WTC11 (cell line): ENCODE measurements around the gene MSI2. TPM values are rescaled to one million over a fixed set of nuclear protein-coding genes. Genes with fewer than 3 reads are reported as not detected.

ENCODE experiments used
- ATAC-seq: fragments of 200-7000 bp; cut with Tn5 transposase; 2 replicates; pipeline ENCODE4 v1.10.0; 2021; ENCODE audit warnings: mild to moderate bottlenecking, moderate library complexity
- CTCF ChIA-PET: fragments of 300-600 bp; sonication (Branson Sonifier 250); formaldehyde crosslinking; loops from one replicate; lab custom pipeline; 2021; ENCODE audit warnings: antibody characterized with exemption; lab: Charles Lee
- POLR2A ChIA-PET: fragments of 350-600 bp; sonication (Branson Sonifier 250); formaldehyde crosslinking; loops from one replicate; lab custom pipeline; 2021; ENCODE audit warnings: antibody characterized with exemption; lab: Charles Lee
- DNase-seq: peaks from one replicate; pipeline ENCODE4 v3.0.0; 2021; ENCODE audit warnings: low spot score
- H3K27ac Mint-ChIP-seq: 2 replicates; pipeline ENCODE4 v1.8.0; 2021; ENCODE audit warnings: mixed read lengths
- H3K27me3 Mint-ChIP-seq: 2 replicates; pipeline ENCODE4 v1.8.0; 2021; ENCODE audit warnings: low read depth, mild to moderate bottlenecking, moderate library complexity, mixed read lengths
- H3K36me3 Mint-ChIP-seq: 2 replicates; pipeline ENCODE4 v1.8.0; 2021; ENCODE audit warnings: mixed read lengths
- H3K4me1 Mint-ChIP-seq: 2 replicates; pipeline ENCODE4 v1.8.0; 2022; ENCODE audit warnings: mixed read lengths
- H3K4me3 Mint-ChIP-seq: 2 replicates; pipeline ENCODE4 v1.8.0; 2021; ENCODE audit warnings: mild to moderate bottlenecking, moderate library complexity, mixed read lengths
- H3K9me3 Mint-ChIP-seq: 2 replicates; pipeline ENCODE4 v1.8.0; 2021; ENCODE audit warnings: mixed read lengths
- CREM ChIP-seq: sonication (generic); formaldehyde crosslinking; IDR thresholded peaks from 2 replicates; pipeline ENCODE4 v1.8.1; 2022; ENCODE audit warnings: mild to moderate bottlenecking, missing genetic modification reagents, moderate library complexity
- FOXK1 ChIP-seq: sonication (generic); formaldehyde crosslinking; IDR thresholded peaks from 2 replicates; pipeline ENCODE4 v1.8.0; 2022; ENCODE audit warnings: mild to moderate bottlenecking, moderate library complexity, missing genetic modification reagents
- GTF2I ChIP-seq: fragments of 250-450 bp; sonication (Bioruptor Pico); conservative IDR thresholded peaks from 2 replicates; pipeline ENCODE4 v1.4.0; 2021; ENCODE audit warnings: mild to moderate bottlenecking
- NFYB ChIP-seq: sonication (generic); formaldehyde crosslinking; conservative IDR thresholded peaks from 2 replicates; pipeline ENCODE4 v1.8.0; 2022; ENCODE audit warnings: low read depth, missing genetic modification reagents
- SMAD3 ChIP-seq: sonication (generic); formaldehyde crosslinking; IDR thresholded peaks from 2 replicates; pipeline ENCODE4 v1.8.0; 2022; ENCODE audit warnings: missing genetic modification reagents, mild to moderate bottlenecking, borderline replicate concordance
- ZNF263 ChIP-seq: sonication (generic); formaldehyde crosslinking; IDR thresholded peaks from 2 replicates; pipeline ENCODE4 v1.8.1; 2022; ENCODE audit warnings: low read depth, mild to moderate bottlenecking, moderate library complexity, missing genetic modification reagents
- ZNF396 ChIP-seq: fragments of 250-450 bp; sonication (Bioruptor Pico); IDR thresholded peaks from 2 replicates; pipeline ENCODE4 v1.8.0; 2021; ENCODE audit warnings: mild to moderate bottlenecking, moderate library complexity, borderline replicate concordance
- total RNA-seq: library from RNA; stranded (reverse); gene quantifications from 3 replicates; pipeline ENCODE4 v1.2.3, GENCODE V29; 2021
- TF ChIP-seq, protein P1 (sequence below): sonication (generic); formaldehyde crosslinking; IDR thresholded peaks from 2 replicates; pipeline ENCODE4 v1.8.1; 2023; ENCODE audit warnings: mild to moderate bottlenecking, missing genetic modification reagents, borderline replicate concordance
- TF ChIP-seq, protein P2 (sequence below): sonication (generic); formaldehyde crosslinking; IDR thresholded peaks from 2 replicates; pipeline ENCODE4 v1.8.1; 2023; ENCODE audit warnings: mild to moderate bottlenecking, missing genetic modification reagents, moderate library complexity
- TF ChIP-seq, protein P3 (sequence below): fragments of 250-450 bp; sonication (Bioruptor Pico); IDR thresholded peaks from 2 replicates; pipeline ENCODE4 v1.9.0; 2021; ENCODE audit warnings: moderate library complexity, mild to moderate bottlenecking, inconsistent platforms, borderline replicate concordance
- TF ChIP-seq, protein P4 (sequence below): sonication (generic); formaldehyde crosslinking; IDR thresholded peaks from 2 replicates; pipeline ENCODE4 v1.8.1; 2022; ENCODE audit warnings: low read depth, mild to moderate bottlenecking, moderate library complexity, missing genetic modification reagents, borderline replicate concordance
- TF ChIP-seq, protein P5 (sequence below): fragments of 250-450 bp; sonication (Bioruptor Pico); conservative IDR thresholded peaks from 2 replicates; pipeline ENCODE4 v1.9.0; 2021; ENCODE audit warnings: mild to moderate bottlenecking
- TF ChIP-seq, protein P6 (sequence below): sonication (generic); formaldehyde crosslinking; IDR thresholded peaks from 2 replicates; pipeline ENCODE4 v1.8.0; 2022; ENCODE audit warnings: mild to moderate bottlenecking, missing genetic modification reagents
- TF ChIP-seq, protein P7 (sequence below): fragments of 250-450 bp; sonication (Bioruptor Pico); IDR thresholded peaks from 2 replicates; pipeline ENCODE4 v1.8.0; 2021; ENCODE audit warnings: mild to moderate bottlenecking

The MSI2 gene
- total RNA-seq, 1 experiment from 2014 or later = 82.1 TPM

DNA sequence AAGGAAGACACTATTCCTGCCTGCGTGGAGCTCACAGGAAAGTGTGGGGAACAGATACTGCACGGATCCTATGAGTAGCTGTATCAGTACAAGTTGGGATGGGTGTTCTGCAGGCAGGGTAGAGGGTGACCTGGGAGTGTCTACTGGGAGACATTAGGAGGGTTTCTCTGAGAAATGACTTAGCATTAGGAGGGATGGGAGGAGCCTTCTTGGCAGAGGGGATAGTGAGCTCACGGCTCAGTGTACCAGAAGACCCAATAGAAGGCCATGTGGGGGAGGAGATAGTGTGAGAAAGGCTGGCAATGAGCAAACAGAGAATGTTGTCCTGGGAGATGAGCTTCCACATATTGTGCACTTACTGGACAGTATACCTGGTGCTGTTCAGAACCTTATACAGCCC, 109.1 kb downstream of the MSI2 start:
- Mint-ChIP-seq H3K4me3 (no peak overlapping the region), H3K36me3 (peaks cover 4% of the 10 kb centered on the region; the same call in 1 of the 2 replicates), H3K27me3 (no peaks in the 10 kb centered on the region), H3K27ac (no peak overlapping the region), H3K9me3 (0 out of 2 replicates have a peak, but pooled peaks cover 3% of the 10 kb centered on the region), H3K4me1 (peaks cover 61% of the 10 kb centered on the region)
- TF ChIP-seq ZNF263 (CRISPR knock-in tag) (no peak), NFYB (CRISPR knock-in tag) (no peak), CREM (CRISPR knock-in tag) (no peak), ZNF396 (CRISPR knock-in tag) (no peak), SMAD3 (CRISPR knock-in tag) (no peak), GTF2I (CRISPR knock-in tag) (no peak), FOXK1 (CRISPR knock-in tag) (no peak)
- TF ChIP-seq, protein P1, sequence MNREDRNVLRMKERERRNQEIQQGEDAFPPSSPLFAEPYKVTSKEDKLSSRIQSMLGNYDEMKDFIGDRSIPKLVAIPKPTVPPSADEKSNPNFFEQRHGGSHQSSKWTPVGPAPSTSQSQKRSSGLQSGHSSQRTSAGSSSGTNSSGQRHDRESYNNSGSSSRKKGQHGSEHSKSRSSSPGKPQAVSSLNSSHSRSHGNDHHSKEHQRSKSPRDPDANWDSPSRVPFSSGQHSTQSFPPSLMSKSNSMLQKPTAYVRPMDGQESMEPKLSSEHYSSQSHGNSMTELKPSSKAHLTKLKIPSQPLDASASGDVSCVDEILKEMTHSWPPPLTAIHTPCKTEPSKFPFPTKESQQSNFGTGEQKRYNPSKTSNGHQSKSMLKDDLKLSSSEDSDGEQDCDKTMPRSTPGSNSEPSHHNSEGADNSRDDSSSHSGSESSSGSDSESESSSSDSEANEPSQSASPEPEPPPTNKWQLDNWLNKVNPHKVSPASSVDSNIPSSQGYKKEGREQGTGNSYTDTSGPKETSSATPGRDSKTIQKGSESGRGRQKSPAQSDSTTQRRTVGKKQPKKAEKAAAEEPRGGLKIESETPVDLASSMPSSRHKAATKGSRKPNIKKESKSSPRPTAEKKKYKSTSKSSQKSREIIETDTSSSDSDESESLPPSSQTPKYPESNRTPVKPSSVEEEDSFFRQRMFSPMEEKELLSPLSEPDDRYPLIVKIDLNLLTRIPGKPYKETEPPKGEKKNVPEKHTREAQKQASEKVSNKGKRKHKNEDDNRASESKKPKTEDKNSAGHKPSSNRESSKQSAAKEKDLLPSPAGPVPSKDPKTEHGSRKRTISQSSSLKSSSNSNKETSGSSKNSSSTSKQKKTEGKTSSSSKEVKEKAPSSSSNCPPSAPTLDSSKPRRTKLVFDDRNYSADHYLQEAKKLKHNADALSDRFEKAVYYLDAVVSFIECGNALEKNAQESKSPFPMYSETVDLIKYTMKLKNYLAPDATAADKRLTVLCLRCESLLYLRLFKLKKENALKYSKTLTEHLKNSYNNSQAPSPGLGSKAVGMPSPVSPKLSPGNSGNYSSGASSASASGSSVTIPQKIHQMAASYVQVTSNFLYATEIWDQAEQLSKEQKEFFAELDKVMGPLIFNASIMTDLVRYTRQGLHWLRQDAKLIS (CRISPR knock-in tag) = no peak
- TF ChIP-seq, protein P2, sequence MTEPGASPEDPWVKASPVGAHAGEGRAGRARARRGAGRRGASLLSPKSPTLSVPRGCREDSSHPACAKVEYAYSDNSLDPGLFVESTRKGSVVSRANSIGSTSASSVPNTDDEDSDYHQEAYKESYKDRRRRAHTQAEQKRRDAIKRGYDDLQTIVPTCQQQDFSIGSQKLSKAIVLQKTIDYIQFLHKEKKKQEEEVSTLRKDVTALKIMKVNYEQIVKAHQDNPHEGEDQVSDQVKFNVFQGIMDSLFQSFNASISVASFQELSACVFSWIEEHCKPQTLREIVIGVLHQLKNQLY (CRISPR knock-in tag) = no peak
- TF ChIP-seq, protein P3, sequence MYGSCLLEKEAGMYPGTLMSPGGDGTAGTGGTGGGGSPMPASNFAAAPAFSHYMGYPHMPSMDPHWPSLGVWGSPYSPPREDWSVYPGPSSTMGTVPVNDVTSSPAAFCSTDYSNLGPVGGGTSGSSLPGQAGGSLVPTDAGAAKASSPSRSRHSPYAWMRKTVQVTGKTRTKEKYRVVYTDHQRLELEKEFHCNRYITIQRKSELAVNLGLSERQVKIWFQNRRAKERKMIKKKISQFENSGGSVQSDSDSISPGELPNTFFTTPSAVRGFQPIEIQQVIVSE (CRISPR knock-in tag) = no peak
- DNase-seq (no peak), ATAC-seq (no peak)
- ChIA-PET CTCF (no interaction called here), POLR2A (no interaction called here)

DNA sequence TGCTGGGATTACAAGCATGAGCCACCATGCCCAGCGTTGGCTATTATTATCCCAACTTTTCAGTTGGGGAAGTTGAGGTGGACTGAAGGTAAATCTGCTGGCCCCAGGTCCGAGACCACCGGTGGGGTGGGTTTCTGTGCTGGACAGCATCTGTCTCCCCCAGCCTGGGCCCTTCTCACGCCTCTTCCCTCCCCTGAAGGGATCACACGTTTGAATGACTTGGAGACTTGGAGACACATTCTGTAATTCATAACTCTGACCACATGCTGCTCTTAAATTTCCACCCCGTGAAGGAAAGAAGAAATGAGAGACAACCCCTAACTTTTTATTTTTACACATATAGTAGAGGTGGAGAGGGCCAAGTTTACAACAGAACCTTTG, 109.8 kb downstream of the MSI2 start:
- CTCF ChIA-PET = no interaction called here
- TF ChIP-seq, protein P4, sequence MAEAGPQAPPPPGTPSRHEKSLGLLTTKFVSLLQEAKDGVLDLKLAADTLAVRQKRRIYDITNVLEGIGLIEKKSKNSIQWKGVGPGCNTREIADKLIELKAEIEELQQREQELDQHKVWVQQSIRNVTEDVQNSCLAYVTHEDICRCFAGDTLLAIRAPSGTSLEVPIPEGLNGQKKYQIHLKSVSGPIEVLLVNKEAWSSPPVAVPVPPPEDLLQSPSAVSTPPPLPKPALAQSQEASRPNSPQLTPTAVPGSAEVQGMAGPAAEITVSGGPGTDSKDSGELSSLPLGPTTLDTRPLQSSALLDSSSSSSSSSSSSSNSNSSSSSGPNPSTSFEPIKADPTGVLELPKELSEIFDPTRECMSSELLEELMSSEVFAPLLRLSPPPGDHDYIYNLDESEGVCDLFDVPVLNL (CRISPR knock-in tag) = no peak
- TF ChIP-seq, protein P5, sequence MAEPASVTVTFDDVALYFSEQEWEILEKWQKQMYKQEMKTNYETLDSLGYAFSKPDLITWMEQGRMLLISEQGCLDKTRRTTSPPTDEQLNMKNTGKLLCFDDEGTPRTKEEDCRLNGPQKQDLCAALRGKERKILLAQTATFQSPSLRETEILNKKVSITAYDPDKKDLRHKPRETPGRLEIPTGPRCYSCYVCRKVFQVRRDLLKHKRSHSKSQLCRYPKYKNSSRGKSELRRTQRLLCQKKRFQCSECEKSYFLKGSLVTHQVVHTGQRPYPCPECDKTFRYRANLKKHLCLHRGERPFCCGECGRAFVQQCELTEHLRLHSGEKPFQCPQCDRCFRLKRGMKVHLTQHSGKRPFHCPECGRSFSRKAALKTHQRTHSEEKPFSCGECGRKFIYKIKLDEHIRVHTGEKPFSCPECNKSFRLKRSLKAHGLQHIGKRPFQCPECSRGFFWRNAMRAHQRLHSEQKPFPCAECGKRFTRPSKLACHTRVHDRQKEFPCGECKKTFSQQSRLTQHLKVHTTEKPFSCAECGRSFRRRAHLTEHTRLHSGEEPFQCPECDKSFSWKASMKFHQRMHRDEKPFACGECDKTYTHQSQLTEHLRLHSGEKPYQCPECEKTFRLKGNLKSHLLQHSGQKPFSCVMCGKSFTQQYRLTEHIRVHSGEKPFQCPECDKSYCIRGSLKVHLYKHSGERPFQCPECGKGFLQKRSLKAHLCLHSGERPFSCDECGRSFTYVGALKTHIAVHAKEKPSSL (CRISPR knock-in tag) = no peak
- TF ChIP-seq, protein P6, sequence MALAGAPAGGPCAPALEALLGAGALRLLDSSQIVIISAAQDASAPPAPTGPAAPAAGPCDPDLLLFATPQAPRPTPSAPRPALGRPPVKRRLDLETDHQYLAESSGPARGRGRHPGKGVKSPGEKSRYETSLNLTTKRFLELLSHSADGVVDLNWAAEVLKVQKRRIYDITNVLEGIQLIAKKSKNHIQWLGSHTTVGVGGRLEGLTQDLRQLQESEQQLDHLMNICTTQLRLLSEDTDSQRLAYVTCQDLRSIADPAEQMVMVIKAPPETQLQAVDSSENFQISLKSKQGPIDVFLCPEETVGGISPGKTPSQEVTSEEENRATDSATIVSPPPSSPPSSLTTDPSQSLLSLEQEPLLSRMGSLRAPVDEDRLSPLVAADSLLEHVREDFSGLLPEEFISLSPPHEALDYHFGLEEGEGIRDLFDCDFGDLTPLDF (CRISPR knock-in tag) = no peak
- no peak for TF ChIP-seq GTF2I (CRISPR knock-in tag)
- TF ChIP-seq, protein P7, sequence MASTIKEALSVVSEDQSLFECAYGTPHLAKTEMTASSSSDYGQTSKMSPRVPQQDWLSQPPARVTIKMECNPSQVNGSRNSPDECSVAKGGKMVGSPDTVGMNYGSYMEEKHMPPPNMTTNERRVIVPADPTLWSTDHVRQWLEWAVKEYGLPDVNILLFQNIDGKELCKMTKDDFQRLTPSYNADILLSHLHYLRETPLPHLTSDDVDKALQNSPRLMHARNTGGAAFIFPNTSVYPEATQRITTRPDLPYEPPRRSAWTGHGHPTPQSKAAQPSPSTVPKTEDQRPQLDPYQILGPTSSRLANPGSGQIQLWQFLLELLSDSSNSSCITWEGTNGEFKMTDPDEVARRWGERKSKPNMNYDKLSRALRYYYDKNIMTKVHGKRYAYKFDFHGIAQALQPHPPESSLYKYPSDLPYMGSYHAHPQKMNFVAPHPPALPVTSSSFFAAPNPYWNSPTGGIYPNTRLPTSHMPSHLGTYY (CRISPR knock-in tag) = no peak
- TF ChIP-seq, all 79 proteins: peak for 0
- no peak overlapping the region; the same call in 1 of the 2 replicates for H3K27ac Mint-ChIP-seq
- ATAC-seq (no peak), DNase-seq (no peak)
- no peaks in the 10 kb centered on the region for H3K27me3 Mint-ChIP-seq
- no peak overlapping the region for H3K4me3 Mint-ChIP-seq
- H3K4me1 Mint-ChIP-seq = peaks cover 63% of the 10 kb centered on the region
- peaks cover 4% of the 10 kb centered on the region; the same call in 1 of the 2 replicates for H3K36me3 Mint-ChIP-seq
- 0 out of 2 replicates have a peak, but pooled peaks cover 3% of the 10 kb centered on the region for H3K9me3 Mint-ChIP-seq
- POLR2A ChIA-PET = no interaction called here
